Loucy (cell line): Measurements from ENCODE around the gene TSPAN10.

ENCODE experiments used
- EZH2phosphoT487 ChIP-seq: fragments of 200-600 bp; IDR thresholded peaks from 2 replicates; pipeline ENCODE4 v1.6.1; 2018; ENCODE audit warnings: antibody characterized with exemption, mild to moderate bottlenecking, moderate library complexity, borderline replicate concordance
- TF ChIP-seq, protein P1 (sequence below): fragments of 200-600 bp; sonication (generic); conservative IDR thresholded peaks from 2 replicates; pipeline ENCODE4 v1.5.1; 2014; ENCODE audit warnings: mild to moderate bottlenecking, antibody characterized with exemption, low read length

DNA sequence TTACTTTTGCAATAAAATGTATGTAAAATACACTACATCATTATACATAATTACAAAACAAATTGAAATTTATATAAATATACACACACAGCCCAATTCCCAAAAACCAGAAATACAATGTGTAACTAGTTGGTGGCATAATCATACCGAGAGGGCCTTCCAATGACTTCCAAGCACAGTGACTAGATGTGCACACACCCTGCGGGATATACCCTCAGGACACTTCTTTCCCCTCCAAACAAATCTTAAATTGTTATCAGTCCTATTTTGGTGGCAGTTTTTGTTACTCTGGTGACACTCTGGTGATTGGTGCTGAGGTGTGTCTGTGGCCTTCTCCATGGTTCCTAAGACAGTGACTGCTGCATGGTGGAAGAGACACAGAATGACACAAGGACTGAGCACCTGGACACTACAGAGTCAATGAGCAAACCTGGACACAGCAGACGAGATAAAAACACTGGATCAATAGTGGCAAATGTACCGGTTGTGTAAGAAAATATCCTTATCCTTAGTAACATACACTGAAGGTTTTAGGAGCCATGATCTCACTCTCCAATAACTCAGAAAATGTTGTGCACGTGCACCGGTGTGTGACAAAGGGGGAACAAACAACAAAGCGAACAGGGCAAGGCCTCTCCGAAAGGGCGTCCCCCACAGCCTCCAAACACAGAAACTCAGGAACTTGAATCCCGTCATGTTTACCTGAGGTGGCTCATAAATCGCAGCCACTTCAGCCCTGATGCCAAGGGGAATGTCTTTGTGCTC is 33.0 kb upstream of the TSPAN10 start:
- TF ChIP-seq, protein P1, sequence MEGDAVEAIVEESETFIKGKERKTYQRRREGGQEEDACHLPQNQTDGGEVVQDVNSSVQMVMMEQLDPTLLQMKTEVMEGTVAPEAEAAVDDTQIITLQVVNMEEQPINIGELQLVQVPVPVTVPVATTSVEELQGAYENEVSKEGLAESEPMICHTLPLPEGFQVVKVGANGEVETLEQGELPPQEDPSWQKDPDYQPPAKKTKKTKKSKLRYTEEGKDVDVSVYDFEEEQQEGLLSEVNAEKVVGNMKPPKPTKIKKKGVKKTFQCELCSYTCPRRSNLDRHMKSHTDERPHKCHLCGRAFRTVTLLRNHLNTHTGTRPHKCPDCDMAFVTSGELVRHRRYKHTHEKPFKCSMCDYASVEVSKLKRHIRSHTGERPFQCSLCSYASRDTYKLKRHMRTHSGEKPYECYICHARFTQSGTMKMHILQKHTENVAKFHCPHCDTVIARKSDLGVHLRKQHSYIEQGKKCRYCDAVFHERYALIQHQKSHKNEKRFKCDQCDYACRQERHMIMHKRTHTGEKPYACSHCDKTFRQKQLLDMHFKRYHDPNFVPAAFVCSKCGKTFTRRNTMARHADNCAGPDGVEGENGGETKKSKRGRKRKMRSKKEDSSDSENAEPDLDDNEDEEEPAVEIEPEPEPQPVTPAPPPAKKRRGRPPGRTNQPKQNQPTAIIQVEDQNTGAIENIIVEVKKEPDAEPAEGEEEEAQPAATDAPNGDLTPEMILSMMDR = no peak
- no peak for TF ChIP-seq EZH2phosphoT487
